Neural cell (in vitro differentiated cells): ENCODE measurements around the gene RASGRP1.
"Not testable (repeated sequence)": the region's sequence is repeated elsewhere in the genome, so short reads cannot be mapped to it uniquely, and the experiment has no call there.

Experiments used
- TF ChIP-seq, protein P1 (sequence below): fragments of 450-650 bp; IDR thresholded peaks from 2 replicates; pipeline ENCODE4 v1.5.1; 2014; ENCODE audit warnings: antibody characterized with exemption, mild to moderate bottlenecking, moderate library complexity; ENCODE audit not compliant: poor library complexity, severe bottlenecking
- TF ChIP-seq, protein P2 (sequence below): IDR thresholded peaks from 2 replicates; pipeline ENCODE4 v1.6.1; 2012; ENCODE audit warnings: borderline replicate concordance

DNA sequence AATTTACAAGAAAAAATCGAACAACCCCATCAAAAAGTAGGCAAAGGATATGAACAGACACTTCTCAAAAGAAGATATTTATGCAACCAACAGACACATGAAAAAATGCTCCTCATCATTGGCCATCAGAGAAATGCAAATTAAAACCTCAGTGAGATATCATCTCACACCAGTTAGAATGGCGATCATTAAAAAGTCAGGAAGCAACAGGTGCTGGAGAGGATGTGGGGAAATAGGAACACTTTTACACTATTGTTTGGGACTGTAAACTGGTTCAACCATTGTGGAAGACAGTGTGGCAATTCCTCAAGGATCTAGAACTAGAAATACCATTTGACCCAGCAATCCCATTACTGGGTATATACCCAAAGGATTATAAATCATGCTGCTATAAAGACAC lies 21.4 kb upstream of the RASGRP1 start:
- TF ChIP-seq, protein P1, sequence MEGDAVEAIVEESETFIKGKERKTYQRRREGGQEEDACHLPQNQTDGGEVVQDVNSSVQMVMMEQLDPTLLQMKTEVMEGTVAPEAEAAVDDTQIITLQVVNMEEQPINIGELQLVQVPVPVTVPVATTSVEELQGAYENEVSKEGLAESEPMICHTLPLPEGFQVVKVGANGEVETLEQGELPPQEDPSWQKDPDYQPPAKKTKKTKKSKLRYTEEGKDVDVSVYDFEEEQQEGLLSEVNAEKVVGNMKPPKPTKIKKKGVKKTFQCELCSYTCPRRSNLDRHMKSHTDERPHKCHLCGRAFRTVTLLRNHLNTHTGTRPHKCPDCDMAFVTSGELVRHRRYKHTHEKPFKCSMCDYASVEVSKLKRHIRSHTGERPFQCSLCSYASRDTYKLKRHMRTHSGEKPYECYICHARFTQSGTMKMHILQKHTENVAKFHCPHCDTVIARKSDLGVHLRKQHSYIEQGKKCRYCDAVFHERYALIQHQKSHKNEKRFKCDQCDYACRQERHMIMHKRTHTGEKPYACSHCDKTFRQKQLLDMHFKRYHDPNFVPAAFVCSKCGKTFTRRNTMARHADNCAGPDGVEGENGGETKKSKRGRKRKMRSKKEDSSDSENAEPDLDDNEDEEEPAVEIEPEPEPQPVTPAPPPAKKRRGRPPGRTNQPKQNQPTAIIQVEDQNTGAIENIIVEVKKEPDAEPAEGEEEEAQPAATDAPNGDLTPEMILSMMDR, result not testable (repeated sequence)
- TF ChIP-seq, protein P2, sequence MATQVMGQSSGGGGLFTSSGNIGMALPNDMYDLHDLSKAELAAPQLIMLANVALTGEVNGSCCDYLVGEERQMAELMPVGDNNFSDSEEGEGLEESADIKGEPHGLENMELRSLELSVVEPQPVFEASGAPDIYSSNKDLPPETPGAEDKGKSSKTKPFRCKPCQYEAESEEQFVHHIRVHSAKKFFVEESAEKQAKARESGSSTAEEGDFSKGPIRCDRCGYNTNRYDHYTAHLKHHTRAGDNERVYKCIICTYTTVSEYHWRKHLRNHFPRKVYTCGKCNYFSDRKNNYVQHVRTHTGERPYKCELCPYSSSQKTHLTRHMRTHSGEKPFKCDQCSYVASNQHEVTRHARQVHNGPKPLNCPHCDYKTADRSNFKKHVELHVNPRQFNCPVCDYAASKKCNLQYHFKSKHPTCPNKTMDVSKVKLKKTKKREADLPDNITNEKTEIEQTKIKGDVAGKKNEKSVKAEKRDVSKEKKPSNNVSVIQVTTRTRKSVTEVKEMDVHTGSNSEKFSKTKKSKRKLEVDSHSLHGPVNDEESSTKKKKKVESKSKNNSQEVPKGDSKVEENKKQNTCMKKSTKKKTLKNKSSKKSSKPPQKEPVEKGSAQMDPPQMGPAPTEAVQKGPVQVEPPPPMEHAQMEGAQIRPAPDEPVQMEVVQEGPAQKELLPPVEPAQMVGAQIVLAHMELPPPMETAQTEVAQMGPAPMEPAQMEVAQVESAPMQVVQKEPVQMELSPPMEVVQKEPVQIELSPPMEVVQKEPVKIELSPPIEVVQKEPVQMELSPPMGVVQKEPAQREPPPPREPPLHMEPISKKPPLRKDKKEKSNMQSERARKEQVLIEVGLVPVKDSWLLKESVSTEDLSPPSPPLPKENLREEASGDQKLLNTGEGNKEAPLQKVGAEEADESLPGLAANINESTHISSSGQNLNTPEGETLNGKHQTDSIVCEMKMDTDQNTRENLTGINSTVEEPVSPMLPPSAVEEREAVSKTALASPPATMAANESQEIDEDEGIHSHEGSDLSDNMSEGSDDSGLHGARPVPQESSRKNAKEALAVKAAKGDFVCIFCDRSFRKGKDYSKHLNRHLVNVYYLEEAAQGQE, result not testable (repeated sequence)
